ENCODE measurements around the gene RUBCN.
"Not testable (repeated sequence)": the region's sequence is repeated elsewhere in the genome, so short reads cannot be mapped to it uniquely, and the experiment has no call there.

Gene RUBCN

DNA sequence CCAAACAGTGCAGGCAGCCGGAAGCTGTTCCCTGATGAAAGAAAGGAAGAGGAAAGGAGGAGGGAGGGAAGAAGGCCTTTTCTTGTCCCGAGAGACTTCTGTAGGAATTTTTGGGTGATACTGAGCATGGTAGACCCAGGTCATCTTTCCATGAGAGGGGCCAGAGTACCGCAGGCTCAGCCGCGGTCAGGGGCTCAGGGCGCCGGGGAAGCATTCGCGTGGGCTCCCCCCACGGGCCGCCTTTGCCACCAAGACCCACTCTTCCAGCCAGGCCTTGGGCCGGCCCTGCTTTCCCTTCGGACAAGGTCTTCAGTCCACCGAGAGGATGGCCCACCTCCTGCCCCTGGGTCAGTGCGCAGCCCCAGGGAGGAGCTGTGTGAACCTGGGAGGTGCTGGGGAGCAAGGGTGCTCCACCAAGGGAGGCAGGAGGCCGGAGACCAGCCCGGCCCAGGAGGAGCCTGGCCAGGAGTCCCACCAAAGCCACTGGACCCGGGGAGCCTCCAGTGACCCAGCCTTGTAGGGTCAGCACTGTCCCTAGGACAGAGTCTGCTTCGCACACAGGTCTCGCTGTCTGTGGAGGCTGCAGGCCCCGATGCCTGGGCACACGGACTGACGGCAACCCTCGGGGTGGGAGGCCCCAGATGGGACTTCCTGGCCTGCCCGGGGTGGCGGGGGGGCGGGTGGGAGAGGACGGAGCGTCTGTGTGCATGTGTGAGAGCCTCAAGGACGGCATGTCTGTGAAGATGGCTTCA, 79.0 kb downstream of the RUBCN start:
- not testable (repeated sequence) for DNase-seq (ENCODE audit: low spot score)

DNA sequence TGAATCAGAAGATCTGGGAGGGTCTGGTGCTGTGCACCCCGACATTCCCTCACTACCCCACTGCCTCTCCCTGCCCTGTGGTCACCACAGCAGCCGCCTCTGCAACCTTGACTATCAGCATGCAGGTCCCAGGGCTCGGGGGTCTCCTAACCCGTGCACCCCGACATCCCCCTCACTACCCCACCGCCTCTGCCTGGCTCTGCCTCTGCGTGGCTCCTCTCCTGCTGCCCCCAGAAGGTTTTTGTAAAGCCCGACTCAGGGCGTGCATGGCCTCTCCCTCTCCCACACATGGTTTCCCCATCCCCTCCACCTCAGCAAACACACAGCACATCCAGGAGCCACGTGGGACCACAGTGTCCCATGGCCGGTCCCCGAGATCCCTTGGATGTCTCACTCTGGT, 79.7 kb downstream of the RUBCN start:
- peak; percentile 28 for DNase-seq (ENCODE audit: low spot score)

DNA sequence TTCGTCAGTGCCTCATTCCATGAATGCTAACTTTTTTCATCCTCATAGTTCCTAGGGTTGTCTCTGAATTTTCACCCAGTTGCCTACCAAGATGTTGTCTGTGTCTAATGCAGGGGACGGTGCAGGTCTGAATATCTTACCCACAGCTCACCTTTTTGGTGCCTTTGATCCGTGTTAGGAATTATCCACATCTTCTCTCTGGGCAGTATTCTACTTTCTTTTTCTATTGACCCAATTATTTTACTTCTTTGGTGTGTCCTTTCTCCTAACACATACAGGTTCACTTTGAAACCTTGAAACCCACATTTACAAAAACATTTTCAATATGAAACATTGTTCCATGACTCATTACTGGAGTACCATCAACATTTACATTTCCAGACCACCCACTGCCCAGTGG, 80.6 kb downstream of the RUBCN start:
- DNase-seq (ENCODE audit: low spot score) = not testable (repeated sequence)

DNA sequence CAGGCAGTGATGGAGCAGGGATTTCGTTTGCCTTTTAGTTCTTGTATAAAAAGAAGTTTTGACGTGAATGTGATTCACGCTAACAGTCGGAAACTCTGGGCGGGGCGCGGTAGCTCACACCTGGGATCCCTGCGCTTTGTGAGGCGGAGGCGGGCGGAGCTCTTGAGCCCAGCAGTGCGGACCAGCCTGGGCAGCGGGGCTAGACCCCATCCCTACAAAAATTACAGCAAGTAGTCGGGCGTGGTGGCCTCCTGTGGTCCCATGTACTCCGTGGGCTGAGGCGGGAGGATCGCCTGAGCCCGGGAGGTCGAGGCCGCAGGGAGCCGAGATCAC, 81.7 kb downstream of the RUBCN start:
- DNase-seq (ENCODE audit: low spot score) = not testable (repeated sequence)

DNA sequence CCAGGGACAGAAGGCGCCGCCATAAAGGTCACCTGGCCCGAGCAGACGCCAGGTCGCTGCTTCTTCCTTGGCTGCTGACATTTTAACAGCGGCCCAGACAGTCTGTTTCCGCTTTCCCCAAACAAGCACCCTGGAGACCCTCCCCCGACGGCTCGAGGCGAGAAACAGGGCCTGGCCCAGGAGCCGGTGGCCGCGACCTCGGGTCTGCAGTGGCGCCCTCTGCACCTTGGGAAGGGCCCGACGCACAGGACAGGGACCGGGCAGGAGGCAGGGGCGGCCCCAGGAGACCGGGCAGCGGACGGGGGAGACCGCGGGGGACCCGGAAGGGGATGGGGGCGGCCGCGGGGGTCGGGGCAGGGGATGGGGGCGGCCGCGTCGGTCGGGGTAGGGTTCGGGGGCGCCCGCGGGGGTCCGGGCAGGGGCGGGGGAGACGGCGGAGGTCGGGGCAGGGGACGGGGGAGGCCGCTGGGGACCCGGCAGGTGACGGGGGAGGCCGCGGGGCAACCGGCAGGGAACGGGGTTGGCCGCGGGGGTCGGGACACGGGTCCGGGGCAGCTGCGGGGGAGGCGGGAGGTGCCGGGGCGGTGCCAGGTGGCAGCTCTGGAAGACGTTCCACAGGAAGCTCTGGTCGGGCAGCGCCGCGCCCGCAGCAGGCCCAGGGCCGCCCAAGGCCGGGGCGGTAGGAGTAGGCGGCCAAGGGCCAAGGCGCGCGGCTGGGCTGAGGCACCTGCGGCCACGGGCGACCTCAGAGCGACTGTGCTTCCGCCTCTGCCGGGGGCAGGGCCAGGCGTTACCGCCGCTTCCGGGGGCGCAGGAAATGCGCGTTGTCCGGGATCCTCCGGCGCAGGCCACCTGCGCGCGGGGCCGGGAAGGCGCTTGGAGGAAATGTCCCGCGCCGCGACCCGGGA, 82.4 kb downstream of the RUBCN start:
- DNase-seq (ENCODE audit: low spot score) = not testable (repeated sequence)

DNA sequence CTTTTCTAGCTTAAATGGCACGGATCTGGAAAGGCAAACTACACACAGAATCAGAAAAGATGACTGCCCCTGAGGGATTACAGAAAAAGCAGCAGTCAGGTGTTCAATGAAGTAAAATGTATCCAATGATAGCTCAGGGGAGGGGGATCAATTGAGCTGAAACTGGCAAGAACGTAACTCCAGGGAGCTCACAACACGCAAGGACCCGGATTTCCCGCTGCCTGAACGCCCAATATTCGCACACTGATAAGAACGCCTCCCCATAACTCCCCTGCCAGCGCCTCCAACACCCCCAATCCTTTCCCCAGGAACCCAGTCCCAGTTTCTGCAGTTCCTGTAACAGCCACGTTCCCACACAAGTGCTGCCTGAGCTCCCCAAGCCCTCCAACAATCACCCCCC, 83.8 kb downstream of the RUBCN start:
- DNase-seq (ENCODE audit: low spot score) = not testable (repeated sequence)

DNA sequence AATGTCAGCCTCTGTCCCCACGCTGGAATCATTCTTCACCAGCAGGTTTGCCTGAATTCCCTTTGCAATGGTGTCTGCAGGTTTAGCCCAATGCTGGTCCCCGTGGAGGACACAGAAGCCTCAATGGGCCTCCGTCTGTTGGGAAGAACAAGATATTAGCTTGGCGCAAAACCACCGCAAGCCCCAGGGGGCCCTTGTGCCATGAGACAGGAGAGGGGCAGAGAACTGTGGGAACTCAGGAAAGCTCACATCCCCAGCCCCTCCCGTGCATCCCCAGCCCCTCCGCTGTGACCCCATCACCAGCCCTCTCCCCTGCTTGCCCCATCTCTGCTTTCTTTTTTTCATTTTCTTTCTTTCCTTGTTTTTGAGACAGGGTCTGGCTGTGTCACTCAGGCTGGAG, 89.1 kb downstream of the RUBCN start:
- not testable (repeated sequence) for DNase-seq (ENCODE audit: low spot score)

DNA sequence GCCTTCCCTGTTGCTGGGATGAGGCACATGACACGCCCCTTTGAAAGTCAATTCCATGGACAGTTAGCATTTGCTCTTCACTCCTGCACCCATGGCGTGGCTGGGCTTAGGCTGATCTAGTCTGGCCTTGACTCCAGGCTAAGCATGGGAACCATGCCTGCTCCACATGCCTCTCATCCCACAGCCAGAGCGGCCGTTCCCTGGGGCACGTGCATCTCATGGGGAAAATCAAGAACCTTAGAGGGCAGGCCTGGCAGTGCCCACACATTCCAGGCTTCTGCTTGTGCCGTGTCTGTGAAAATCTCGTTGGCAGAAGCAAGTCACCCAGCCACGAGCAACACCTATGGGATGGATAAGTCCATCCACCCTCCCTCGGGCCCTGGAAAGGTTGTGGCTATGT, 89.5 kb downstream of the RUBCN start:
- not testable (repeated sequence) for DNase-seq (ENCODE audit: low spot score)

DNA sequence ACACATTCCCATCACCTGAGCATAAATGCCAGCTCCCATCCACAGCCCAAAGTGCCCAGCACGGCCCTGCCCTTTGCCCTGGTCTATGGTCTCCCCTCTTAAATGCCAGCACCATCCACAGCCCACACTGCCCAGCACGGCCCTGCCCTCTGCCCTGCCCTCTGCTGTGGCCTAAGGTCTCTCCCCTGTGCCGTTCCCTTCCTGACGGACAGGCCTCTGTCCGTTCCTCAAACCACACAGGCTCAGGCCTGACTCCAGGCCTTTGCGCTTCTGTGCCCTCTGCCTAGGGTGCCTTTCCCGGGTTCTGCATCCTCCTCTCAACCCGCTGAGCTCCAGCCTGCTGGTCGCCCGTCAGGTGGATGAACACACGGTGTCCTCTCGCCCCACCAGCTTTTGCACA, 90.4 kb downstream of the RUBCN start:
- not testable (repeated sequence) for DNase-seq (ENCODE audit: low spot score)

DNA sequence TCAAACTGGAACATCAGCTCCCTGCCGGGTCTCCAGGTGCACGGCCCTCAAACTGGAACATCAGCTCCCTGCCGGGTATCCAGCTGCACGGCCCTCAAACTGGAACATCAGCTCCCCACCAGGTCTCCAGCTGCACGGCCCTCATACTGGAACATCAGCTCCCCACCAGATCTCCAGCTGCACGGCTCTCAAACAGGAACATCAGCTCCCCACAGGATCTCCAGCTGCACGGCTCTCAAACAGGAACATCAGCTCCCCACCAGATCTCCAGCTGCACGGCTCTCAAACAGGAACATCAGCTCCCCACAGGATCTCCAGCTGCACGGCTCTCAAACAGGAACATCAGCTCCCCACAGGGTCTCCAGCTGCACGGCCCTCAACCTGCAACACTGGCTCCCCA, 99.1 kb downstream of the RUBCN start:
- DNase-seq (ENCODE audit: low spot score) = not testable (repeated sequence)

DNA sequence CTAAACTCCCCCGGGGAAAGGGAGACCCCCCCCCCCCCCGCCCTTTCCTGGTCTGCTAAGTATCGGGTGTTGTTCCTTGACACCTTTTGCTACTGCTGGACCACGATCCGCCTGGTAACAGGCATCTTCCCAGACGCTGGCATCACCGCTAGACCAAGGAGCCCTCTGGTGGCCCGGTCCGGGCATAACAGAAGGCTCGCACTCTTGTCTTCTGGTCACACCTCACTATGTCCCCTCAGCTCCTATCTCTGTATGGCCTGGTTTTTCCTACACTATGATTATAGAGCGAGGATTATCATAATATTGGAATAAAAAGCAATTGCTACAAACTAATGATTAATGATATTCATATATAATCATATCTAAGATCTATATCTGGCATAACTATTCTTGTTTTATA, 104.7 kb downstream of the RUBCN start:
- not testable (repeated sequence) for DNase-seq (ENCODE audit: low spot score)

DNA sequence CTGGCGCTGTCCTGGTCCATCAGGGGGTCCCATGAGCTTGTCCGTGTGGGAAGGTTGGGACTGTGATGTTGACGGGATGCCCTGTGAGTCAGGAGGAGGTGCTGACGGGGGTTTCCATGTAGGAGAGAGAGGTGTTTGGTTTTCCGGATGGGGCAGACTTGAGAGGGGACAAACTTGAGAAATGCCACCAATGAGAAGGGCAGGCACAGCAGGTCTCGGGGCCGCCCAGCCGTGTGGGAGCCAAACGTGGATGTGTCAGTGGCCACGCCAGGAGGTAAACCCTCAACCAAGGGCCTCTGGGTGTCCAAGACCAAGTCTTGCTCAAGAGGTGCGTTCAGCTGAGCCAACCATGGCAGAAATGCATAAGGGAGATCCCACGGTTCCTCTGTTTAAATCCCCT, 105.9 kb downstream of the RUBCN start:
- not testable (repeated sequence) for DNase-seq (ENCODE audit: low spot score)

DNA sequence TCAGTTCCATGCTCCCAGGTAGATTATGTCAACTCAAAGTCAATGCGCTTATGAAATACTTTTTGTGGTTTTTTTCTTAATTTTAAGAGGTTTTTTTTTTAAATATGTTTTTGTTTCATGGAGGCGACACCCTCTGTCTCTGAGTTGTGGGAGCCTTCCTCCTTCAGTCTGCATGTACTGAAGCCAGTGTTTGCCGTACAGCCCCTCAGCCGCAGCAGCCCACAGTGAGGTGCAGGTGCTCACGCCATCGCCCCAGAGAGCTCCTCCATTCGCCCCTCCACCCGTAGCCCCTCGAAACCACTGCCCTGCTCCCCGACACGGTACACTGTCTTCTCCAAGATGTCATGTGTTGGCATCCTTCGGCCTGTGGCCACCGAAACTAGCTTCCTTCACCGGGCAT, 107.4 kb downstream of the RUBCN start:
- DNase-seq (ENCODE audit: low spot score) = not testable (repeated sequence)

DNA sequence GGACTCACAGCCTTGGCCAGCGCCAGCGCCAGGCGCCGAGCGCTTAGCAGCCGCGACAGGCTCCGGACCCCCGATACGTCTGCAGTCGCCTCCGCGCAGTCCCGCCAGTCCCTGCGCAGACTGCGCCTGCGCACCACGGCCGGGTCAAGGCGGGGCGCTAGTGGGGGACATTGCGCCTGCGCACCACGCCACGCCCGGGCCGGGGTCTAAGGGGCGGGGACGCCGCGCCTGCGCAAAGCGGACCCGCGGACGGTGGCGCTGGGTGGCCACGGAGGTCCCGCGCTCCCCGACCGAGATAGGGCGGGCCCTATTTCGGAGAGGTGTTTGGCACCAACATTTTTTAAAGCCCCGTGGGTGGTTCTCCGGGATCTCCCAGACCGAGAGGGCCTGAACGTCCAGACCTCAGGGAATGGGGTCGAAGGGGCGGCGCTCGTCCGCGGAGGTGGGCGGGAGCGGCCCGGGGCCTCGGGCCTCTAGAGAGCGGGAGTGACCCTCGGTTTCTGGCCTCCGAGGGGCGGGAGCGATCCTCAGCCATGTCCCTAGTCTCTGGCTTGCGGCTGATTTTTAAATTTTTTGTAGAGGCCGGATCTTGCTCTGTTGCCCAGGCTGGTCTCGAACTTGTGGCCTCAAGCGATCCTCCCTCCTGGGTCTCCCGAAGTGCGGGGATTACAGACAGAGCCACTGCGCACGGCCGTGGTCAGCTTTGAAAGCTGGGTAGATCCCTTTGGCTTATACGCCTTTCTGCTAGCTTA, 108.8 kb downstream of the RUBCN start:
- DNase-seq (ENCODE audit: low spot score) = peak; percentile 94

DNA sequence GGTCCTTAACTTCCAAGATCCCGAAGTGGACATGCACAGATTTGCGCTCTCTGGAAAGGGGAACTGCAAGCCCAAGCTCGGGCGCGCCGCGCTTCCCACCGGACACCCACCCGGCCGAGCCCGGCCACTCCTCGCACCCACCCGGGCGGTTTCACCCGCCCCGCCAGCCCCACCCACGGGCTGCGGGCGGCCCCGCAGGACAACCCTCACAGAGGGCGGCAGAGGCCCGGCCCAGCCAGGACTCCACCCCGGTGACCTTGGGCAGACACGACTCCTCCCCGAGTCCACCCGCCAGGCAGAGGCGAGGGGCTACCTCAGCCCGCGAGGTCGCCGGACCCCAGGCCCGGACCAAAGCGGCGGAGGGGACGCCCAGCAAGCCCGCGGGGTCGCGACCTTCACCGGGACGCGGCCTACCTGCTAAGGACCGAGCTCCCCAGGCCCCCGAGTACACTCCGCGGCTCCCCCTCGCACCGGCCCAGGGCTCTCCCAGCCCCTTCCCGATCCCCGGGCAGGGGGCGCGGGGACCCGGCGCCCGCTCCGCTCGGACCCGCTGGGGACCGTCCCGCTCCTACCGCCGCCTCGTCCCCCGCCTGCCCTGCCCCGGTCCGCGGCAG, 109.4 kb downstream of the RUBCN start:
- not testable (repeated sequence) for DNase-seq (ENCODE audit: low spot score)

DNA sequence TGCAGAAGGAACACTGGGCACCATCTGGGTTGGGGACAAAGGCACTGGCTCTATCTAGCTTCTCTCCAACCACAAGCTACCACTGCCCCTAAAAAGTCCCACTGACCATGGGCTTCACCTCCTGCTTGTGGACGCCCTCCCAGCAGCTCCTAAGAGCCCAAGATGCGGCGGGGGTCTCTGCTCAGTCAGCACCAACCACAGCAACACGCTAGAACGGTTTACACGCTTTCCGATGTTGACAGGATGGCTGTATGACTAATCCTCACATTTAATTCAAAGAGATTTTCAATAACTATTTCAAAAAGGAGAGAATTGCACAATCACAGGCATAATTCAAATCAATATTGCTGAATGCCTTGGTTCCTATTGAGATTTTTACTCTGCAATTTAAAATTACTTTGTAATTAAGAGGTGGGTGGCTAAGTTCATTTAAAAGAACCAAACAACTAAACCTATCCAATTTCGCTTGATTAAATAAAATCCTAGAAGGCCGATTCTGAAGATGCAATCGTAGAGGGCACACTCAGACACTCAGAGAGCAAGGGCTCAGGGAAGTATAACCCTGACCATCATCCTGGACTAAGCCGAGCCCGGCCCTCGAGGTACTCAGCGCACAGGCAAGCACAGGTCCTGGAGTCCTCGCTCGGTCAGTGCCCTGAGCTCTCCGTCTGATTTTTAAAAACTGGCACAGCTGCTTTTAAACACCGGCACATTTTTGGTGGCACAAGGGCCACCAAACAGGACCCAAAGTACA, 110.1 kb downstream of the RUBCN start:
- not testable (repeated sequence) for DNase-seq (ENCODE audit: low spot score)

DNA sequence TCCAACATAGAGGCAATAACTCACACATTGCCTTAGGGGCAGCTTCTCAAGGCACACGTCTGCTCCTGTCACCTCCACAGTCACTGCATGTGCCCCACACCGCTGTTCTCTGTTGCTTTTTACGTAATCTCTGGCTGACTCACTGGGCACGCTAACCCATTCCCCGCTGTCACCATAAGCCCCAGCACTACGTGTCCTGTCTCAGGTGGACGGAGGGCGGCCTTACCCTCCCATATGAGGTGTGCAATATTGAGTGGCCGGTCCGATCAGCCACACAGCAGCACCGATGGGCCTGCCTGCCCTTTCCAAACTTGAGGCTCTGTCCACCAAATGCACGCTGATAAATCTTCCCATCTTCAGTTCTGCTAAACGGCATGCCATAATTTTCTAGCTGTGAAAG, 115.2 kb downstream of the RUBCN start:
- DNase-seq (ENCODE audit: low spot score) = not testable (repeated sequence)

Data from left forelimb (tissue), 1 donor.